Endothelial cell of hepatic sinusoid (primary cell): Measurements from ENCODE around the gene WASHC4.

Source experiments
- in situ Hi-C: cut with HindIII; loops from 2 replicates; pipeline ENCODE4 v1.10.0; 2017; ENCODE audit warnings: low sequenced_read_pairs

The WASHC4 gene

DNA sequence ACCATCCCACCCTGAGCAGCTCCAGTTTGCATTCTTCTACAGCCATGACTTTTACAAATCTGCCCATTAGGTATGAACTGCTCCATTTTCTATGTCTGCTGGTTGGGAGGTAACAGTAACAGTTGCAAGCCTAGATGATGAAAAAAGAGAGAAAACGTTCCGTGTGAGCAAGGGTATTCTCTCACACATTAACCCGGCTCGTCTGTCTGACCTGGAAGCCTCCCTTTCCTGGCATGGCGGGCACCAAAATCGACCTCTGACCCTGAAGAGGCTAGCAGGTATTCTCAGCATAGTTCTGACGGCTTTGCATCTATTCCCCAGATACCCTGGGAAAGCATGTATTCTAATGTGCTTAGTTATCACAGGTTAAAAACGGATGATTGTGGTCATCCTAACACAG is 96.6 kb downstream of the WASHC4 start:
- in situ Hi-C loops: no loop called here

DNA sequence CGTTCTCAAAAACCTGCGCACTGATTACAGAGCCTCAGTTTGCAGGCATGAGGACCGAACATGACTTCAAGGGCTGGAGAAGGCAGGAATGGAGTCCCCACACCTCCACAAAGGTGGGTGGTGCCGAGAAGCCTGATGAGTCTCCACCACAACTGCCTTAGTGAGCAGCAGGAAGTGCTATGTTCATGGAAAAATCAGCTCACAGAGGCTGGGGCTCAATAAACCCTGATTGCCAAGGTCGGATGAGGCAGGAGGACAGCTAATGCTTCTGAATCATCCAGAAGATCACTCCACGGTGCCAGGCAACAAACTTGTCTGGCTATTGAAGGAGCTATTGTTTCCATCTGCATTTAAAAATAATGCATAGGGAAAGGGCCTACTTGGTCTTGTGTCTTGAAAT is 97.4 kb downstream of the WASHC4 start:
- in situ Hi-C loops: no loop called here

DNA sequence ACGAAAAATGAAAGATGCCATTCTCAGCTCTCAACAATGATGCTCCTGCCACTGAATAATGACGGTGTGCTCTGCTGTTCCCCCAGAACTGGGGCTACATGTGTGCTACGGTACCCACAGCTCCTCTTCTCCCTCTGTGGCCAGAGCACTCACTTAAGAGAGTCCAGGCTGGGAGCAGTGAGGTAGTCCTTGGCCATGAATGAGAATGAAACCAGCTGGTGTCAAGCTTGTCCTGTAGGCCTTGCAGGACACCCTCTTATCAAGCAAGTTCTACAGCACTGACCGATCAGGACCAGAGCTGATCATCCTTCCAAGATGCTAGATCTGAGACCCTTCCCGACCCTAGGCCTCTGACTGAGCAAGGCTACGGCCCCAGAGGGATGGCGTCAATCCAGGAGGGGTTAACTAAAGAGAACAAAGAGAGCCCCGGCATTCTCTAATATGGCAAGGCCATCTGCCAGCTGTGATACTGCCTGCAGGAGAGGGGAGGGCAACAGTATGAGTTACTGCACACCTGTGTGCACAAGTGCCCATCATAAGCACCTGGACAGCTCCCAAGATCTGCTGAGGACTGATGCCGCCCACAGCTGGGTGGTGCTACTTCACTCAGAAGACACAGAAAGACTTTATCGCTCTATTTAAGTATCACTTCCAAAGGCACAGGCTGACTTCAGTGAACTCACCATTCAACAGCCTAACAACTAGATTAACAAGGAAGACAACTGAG is 98.0 kb downstream of the WASHC4 start:
- in situ Hi-C loops: no loop called here

- in situ Hi-C loops: no loop called here
Measured at GRCh38 chr12:105206686-105207374, 99.3 kb downstream of the WASHC4 start.

DNA sequence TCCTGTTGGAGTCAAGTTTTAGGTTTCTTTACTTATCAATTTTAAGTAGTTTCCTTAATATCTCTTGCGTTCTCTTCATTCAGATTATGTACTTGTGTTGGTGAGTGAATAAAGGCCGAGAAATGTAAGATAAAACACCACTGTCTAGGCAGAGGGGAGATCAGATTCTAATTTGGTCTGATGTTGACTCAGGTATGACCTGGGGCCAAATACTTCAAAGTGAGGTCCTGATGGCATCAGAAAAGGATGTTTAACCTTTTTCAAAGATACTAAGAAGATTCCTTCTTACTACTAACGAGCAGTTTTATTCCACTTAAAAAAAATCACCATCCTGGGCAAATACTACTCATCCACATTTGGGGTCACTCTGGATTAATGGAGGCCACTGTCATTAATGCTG is 101.6 kb downstream of the WASHC4 start:
- in situ Hi-C loops: no loop called here

DNA sequence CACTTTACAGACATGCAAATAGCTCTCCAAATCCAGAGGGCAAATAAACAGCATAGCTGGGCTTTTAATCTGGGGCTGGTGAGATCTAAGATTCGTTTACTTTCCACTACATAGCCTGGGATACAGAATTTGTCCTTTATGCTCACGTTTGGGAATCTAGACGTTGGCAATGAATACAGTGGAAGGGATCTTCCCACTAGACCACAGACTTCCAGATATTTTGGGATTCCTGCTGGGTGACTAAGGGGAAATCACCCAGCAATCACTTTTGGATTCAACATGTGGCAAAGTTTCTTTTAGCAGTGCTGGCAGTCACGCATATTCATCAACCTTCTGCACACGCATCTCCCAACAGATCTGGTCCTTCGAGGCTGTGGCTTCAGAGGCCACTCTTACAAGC is 104.9 kb downstream of the WASHC4 start:
- in situ Hi-C loops: no loop called here

DNA sequence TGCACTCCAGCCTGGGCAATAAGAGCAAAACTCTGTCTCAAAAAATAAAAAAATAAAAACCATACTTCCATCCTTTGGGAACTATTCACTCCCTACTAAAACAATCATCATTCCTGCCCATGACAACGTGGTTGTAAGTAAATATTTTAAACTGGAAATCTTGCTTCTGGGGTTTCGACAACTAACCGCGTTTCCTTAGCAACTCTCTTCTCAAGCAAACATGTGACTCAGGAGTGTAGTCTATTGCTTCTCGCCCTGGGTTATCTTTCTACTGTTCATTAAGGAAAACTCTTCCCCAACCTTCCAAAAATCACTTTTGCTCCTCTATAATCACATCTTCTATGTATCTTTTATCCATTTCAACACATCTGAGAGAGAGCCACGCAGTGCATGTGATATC is 106.6 kb downstream of the WASHC4 start:
- in situ Hi-C loops: no loop called here

GRCh38 chr12:105214670-105215375 is 107.3 kb downstream of the WASHC4 start:
- in situ Hi-C loops: no loop called here

DNA sequence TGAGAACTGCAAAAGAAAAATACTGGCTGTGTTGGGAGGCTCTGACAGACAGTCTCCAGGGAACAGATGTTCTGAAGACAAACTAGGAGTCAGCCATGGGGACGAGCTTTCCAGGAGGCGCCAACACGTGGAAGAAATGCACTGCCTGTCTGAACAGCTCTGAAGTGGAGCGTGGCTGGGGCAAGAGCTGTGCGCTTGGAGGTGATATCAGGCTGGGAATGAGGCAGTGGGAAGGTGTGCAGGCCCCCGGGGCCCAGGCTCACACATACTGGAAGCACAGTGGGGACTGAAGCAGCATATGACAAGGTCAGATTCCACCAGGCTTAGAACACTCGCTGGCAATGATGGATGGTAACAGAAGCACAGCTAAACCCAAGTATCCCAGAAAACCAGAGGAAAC is 110.9 kb downstream of the WASHC4 start:
- in situ Hi-C loops: no loop called here
